GM12891 (cell line): Measurements from ENCODE around the gene FSD1.

Experiments
- POLR2A ChIP-seq: IDR thresholded peaks from 2 replicates; pipeline ENCODE4 v1.6.1; 2011; ENCODE audit warnings: low read depth, low read length, control low read depth
- POLR2AphosphoS5 ChIP-seq: IDR thresholded peaks from 2 replicates; pipeline ENCODE4 v1.6.1; 2011; ENCODE audit warnings: low read depth, low read length, control low read depth
- POU2F2 ChIP-seq: IDR thresholded peaks from 2 replicates; pipeline ENCODE4 v1.6.1; 2011; ENCODE audit warnings: low read depth, mild to moderate bottlenecking, control low read depth, low read length, moderate library complexity
- SPI1 ChIP-seq: IDR thresholded peaks from 2 replicates; pipeline ENCODE4 v1.6.1; 2011; ENCODE audit warnings: low read depth, low read length, control low read depth
- TAF1 ChIP-seq: IDR thresholded peaks from 2 replicates; pipeline ENCODE4 v1.6.1; 2011; ENCODE audit warnings: low read depth, low read length, control low read depth

- TF ChIP-seq POLR2AphosphoS5 (no peak), POLR2A (no peak), TAF1 (no peak), SPI1 (no peak), POU2F2 (no peak)
Observed at GRCh38 chr19:4292515-4292914, 11.9 kb upstream of the FSD1 start.
